ENCODE data around the gene ATP7B. TPM values are rescaled to one million over a fixed set of nuclear protein-coding genes. Genes with fewer than 3 reads are reported as not detected.
"Not testable (repeated sequence)": the region's sequence is repeated elsewhere in the genome, so short reads cannot be mapped to it uniquely, and the experiment has no call there.

The ATP7B gene
- total and polyA plus RNA-seq, 2 experiments from 2014 or later = 2.2 to 12.8 TPM

GRCh38 chr13:51909265-51909664 lies 102.0 kb downstream of the ATP7B start:
- H3K36me3 Mint-ChIP-seq (ENCODE audit: low read depth); H3K4me2 ChIP-seq; H3K4me3 ChIP-seq; H3K4me3 Mint-ChIP-seq; H3K27me3 Mint-ChIP-seq (ENCODE audit: insufficient read depth, low read depth, poor library complexity); H2AFZ ChIP-seq; H3K27ac ChIP-seq (ENCODE audit: low read depth); H3K79me2 ChIP-seq (replicated peaks; ENCODE audit: insufficient read depth); H3F3A ChIP-seq (replicated peaks; ENCODE audit: low read depth); H3K27ac Mint-ChIP-seq; H3K9me3 Mint-ChIP-seq; H3K9me2 ChIP-seq (ENCODE audit: insufficient read depth); H4K20me1 ChIP-seq (replicated peaks; ENCODE audit: insufficient read depth); DNase-seq (ENCODE audit: low spot score); ATAC-seq; H3K4me1 ChIP-seq (ENCODE audit: insufficient read depth); H3K36me3 ChIP-seq (ENCODE audit: insufficient read depth); H3K27me3 ChIP-seq (ENCODE audit: insufficient read depth): not testable (repeated sequence)
- peaks cover 25% of the 10 kb centered on the region for H3K4me1 Mint-ChIP-seq

GRCh38 chr13:51907040-51907732 lies 104.1 kb downstream of the ATP7B start:
- Mint-ChIP-seq H3K27me3 (ENCODE audit: insufficient read depth, low read depth, poor library complexity) (peaks cover 4% of the 10 kb centered on the region), H3K9me3 (no peaks in the 10 kb centered on the region), H3K4me3 (no peak overlapping the region), H3K36me3 (ENCODE audit: low read depth) (no peaks in the 10 kb centered on the region), H3K27ac (no peak overlapping the region), H3K4me1 (peaks cover 14% of the 10 kb centered on the region)
- Histone ChIP-seq H3K79me2 (replicated peaks; ENCODE audit: insufficient read depth) (no peaks in the 10 kb centered on the region), H3K27me3 (ENCODE audit: insufficient read depth) (no peaks in the 10 kb centered on the region), H3K4me1 (ENCODE audit: insufficient read depth) (peaks cover 3% of the 10 kb centered on the region; the same call in 1 of the 2 replicates), H3K36me3 (ENCODE audit: insufficient read depth) (no peaks in the 10 kb centered on the region), H3F3A (replicated peaks; ENCODE audit: low read depth) (no peaks in the 10 kb centered on the region), H3K4me3 (no peak overlapping the region), H2AFZ (no peak overlapping the region), H4K20me1 (replicated peaks; ENCODE audit: insufficient read depth) (no peaks in the 10 kb centered on the region), H3K27ac (ENCODE audit: low read depth) (no peak overlapping the region), H3K9me2 (ENCODE audit: insufficient read depth) (no peaks in the 10 kb centered on the region), H3K4me2 (no peak overlapping the region)
- ATAC-seq (no peak), DNase-seq (ENCODE audit: low spot score) (no peak)
- TF ChIP-seq EZH2 (IDR thresholded peaks at IDR 0.05; ENCODE audit: low read depth, unreplicated experiment) (no peak), ZNF462 (CRISPR knock-in tag; IDR thresholded peaks at IDR 0.05) (no peak), POLR2AphosphoS5 (IDR thresholded peaks at IDR 0.05; ENCODE audit: low read depth) (no peak), REST (IDR thresholded peaks at IDR 0.05; ENCODE audit: unreplicated experiment) (no peak), ZNF114 (CRISPR knock-in tag; IDR thresholded peaks at IDR 0.05) (no peak), STAT1 (IDR thresholded peaks at IDR 0.05; ENCODE audit: unreplicated experiment) (no peak), ETS1 (IDR thresholded peaks at IDR 0.05) (no peak), JUNB (IDR thresholded peaks at IDR 0.05; ENCODE audit: unreplicated experiment) (no peak), NANOG (IDR thresholded peaks at IDR 0.05; ENCODE audit: borderline replicate concordance) (no peak), EZH2phosphoT487 (IDR thresholded peaks at IDR 0.05; ENCODE audit: unreplicated experiment) (no peak), ZNF331 (CRISPR knock-in tag; IDR thresholded peaks at IDR 0.05; ENCODE audit: low read depth) (no peak), CREB1 (CRISPR knock-in tag; IDR thresholded peaks at IDR 0.05; ENCODE audit: low read depth) (no peak)
